HFFc6 (cell line): ENCODE results near the gene CYP27B1. TPM values are rescaled to one million over a fixed set of nuclear protein-coding genes. Genes with fewer than 3 reads are reported as not detected.
"Not testable (repeated sequence)": the region's sequence is repeated elsewhere in the genome, so short reads cannot be mapped to it uniquely, and the experiment has no call there.

Experiments used
- DNase-seq: peaks from one replicate; pipeline ENCODE4 v3.0.0-alpha.2; 2018
- H3K27ac Mint-ChIP-seq: 2 replicates; pipeline ENCODE4 v1.8.0; 2020; ENCODE audit warnings: mild to moderate bottlenecking, mixed read lengths
- H3K27me3 Mint-ChIP-seq: 2 replicates; pipeline ENCODE4 v1.8.0; 2021; ENCODE audit warnings: mild to moderate bottlenecking, moderate library complexity, mixed read lengths; ENCODE audit not compliant: insufficient read depth
- H3K36me3 Mint-ChIP-seq: 2 replicates; pipeline ENCODE4 v1.8.0; 2021; ENCODE audit warnings: low read depth, mixed read lengths
- H3K4me1 Mint-ChIP-seq: 2 replicates; pipeline ENCODE4 v1.8.0; 2020; ENCODE audit warnings: low read depth, mixed read lengths
- H3K4me3 Mint-ChIP-seq: 2 replicates; pipeline ENCODE4 v1.8.0; 2020; ENCODE audit warnings: mild to moderate bottlenecking, moderate library complexity, mixed read lengths
- H3K9me3 Mint-ChIP-seq: 2 replicates; pipeline ENCODE4 v1.8.0; 2020; ENCODE audit warnings: mild to moderate bottlenecking, mixed read lengths
- CTCF ChIP-seq: fragments of 200-600 bp; sonication (generic); IDR thresholded peaks from 2 replicates; pipeline ENCODE4 v1.5.0; 2021; ENCODE audit warnings: antibody characterized with exemption, mild to moderate bottlenecking
- total RNA-seq, 6 experiments: library from RNA; stranded (reverse); fragmentation: NEBNext Ultra II Directional; extraction: Animal tissue kit (Norgen Biotek cat#: 25700); gene quantifications; 2 replicates in 1 of 6; 3 replicates in 5 of 6; pipeline ENCODE4 v1.2.3, GENCODE V29; 2021

The CYP27B1 gene
- total RNA-seq, 6 experiments from 2014 or later = 0.57 to 1.8 (median 0.96) TPM

DNA sequence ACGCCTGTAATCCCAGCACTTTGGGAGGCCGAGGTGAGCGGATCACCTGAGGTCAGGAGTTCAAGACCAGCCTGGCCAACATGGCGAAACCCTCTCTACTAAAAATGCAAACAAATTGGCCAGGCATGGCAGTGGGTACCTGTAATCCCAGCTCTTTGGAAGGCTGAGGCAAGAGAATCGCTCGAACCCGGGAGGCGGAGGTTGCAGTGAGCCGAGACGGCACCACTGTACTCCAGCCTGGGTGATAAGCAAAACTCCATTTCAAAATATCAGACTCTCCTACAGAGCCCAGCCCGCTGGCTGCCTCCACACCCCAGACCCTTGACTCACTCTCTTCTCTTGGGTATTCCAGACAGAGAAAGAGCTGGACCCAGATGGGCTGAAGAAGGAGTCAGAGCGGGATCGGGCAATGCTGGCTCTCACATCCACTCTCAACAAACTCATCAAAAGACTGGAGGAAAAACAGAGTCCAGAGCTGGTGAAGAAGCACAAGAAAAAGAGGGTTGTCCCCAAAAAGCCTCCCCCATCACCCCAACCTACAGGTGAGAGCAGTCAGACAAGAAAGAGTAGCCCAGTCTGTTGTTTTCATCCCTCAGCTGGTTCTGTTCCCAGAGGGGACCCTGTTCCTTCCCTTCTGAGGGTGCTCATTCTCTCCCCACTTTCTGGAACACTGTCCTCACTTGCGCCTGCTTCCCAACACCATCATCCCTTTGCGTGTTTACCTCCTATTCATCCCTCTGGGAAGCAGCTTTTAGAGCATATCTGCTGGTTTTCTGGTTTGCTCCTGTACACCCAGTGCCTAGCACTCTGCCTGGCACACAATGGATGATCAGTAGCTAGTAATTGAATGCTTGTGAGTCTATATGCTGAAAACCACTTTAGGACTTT lies 48.0 kb downstream of the CYP27B1 start:
- TF ChIP-seq CTCF = no peak
- H3K4me3 Mint-ChIP-seq = no peak overlapping the region
- no peak for DNase-seq
- H3K36me3 Mint-ChIP-seq = peaks cover 27% of the 10 kb centered on the region
- no peaks in the 10 kb centered on the region for H3K9me3 Mint-ChIP-seq
- H3K27ac Mint-ChIP-seq = no peak overlapping the region
- H3K4me1 Mint-ChIP-seq = no peaks in the 10 kb centered on the region
- H3K27me3 Mint-ChIP-seq = no peaks in the 10 kb centered on the region; the same call in 1 of the 2 replicates

DNA sequence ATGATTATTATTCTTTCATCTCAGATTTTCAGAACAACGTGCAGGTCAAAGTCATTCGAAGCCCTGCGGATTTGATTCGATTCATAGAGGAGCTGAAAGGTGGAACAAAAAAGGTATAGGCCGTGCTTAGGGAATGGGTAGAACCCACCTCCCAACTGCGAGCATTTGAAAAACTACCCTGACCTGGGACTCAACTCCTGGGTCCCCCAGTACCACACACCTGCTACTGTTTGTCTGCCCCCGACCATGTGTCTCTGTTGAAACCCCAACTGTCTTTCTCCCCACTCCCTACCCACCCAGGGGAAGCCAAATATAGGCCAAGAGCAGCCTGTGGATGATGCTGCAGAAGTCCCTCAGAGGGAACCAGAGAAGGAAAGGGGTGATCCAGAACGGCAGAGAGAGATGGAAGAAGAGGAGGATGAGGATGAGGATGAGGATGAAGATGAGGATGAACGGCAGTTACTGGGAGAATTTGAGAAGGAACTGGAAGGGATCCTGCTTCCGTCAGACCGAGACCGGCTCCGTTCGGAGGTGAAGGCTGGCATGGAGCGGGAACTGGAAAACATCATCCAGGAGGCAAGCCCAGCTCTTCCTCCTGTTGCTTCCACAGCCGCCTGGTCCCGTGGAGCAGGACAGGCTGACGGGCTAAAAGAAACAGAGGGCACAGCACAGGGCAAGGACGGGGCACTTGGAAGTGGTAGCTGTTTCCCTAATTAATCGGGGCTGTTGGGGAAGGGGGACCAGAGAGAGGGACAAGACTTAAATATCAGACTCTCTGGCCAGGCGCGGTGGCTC lies 48.8 kb downstream of the CYP27B1 start:
- Mint-ChIP-seq H3K4me3 (no peak overlapping the region), H3K4me1 (no peaks in the 10 kb centered on the region), H3K9me3 (no peaks in the 10 kb centered on the region), H3K27me3 (no peaks in the 10 kb centered on the region; the same call in 1 of the 2 replicates), H3K36me3 (peaks cover 27% of the 10 kb centered on the region), H3K27ac (no peak overlapping the region)
- no peak for TF ChIP-seq CTCF
- DNase-seq = no peak

DNA sequence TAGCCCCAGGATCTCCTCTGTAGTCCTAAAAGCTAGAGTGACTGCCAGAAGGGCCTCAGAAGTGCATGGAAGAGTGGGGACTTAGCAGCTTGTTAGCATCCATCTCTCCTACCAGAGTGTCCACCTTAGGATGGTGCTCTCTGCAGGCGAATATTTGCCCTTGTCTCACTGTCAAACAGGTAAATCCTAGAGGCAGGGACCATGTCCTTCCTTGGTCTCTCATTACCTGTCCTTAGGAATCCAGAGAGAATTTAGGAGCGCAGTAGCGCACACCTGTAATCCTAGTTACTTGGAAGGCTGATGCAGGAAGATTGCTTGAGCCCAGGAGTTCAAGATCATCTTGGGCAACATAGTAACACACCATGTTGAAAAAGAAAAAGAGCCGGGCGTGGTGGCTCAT lies 49.7 kb downstream of the CYP27B1 start:
- Mint-ChIP-seq H3K36me3 (peaks cover 28% of the 10 kb centered on the region), H3K4me1 (no peaks in the 10 kb centered on the region), H3K4me3 (no peak overlapping the region), H3K27ac (no peak overlapping the region), H3K9me3 (no peaks in the 10 kb centered on the region), H3K27me3 (no peaks in the 10 kb centered on the region; the same call in 1 of the 2 replicates)
- no peak for TF ChIP-seq CTCF
- no peak for DNase-seq

- no peaks in the 10 kb centered on the region for H3K9me3 Mint-ChIP-seq
- H3K27ac Mint-ChIP-seq = no peak overlapping the region
- no peak overlapping the region for H3K4me3 Mint-ChIP-seq
- no peaks in the 10 kb centered on the region for H3K27me3 Mint-ChIP-seq
- no peak for TF ChIP-seq CTCF
- DNase-seq = no peak
- peaks cover 31% of the 10 kb centered on the region for H3K36me3 Mint-ChIP-seq
- no peaks in the 10 kb centered on the region for H3K4me1 Mint-ChIP-seq
These were observed 50.6 kb downstream of the CYP27B1 start for GRCh38 chr12:57716305-57716704.

- H3K27ac Mint-ChIP-seq = no peak overlapping the region
- H3K4me3 Mint-ChIP-seq = no peak overlapping the region
- no peak for DNase-seq
- TF ChIP-seq CTCF = no peak
- H3K4me1 Mint-ChIP-seq = no peaks in the 10 kb centered on the region
- H3K36me3 Mint-ChIP-seq = peaks cover 31% of the 10 kb centered on the region
- H3K9me3 Mint-ChIP-seq = no peaks in the 10 kb centered on the region
- no peaks in the 10 kb centered on the region for H3K27me3 Mint-ChIP-seq
These were observed 51.1 kb downstream of the CYP27B1 start for GRCh38 chr12:57715786-57716185.

DNA sequence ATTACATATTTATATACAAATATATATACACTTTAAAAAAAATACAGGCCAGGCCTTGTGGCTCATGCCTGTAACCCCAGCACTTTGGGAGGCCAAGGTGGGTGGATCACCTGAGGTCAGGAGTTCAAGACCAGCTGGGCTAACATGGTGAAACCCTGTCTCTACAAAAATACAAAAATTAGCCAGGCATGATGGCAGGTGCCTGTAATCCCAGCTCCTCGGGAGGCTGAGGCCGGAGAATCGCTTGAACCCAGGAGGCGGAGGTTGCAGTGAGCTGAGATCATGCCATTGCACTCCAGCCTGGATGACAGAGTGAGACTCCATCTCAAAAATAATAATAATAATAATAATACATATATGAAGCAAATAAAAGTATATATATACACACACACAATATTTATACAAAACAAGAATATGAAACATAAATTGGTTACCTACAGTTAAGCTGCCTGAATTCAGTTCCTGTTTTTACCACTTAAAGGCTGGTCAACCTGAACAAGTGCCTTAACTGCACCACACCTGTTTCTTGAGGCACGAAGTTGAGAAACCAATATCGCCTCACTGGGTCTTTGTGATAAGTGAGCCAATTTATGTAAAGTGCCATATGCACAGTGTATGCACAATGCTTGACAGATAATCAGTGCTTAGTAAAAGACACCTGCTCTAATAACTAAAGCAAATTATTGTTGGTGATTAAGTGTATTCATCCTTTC lies 51.7 kb downstream of the CYP27B1 start:
- not testable (repeated sequence) for H3K4me3 Mint-ChIP-seq, H3K27me3 Mint-ChIP-seq, DNase-seq, H3K4me1 Mint-ChIP-seq, H3K9me3 Mint-ChIP-seq, H3K27ac Mint-ChIP-seq
- peaks cover 31% of the 10 kb centered on the region for H3K36me3 Mint-ChIP-seq
